CD8-positive, alpha-beta memory T cell (primary cell): ENCODE measurements around the gene HIP1R. TPM values are rescaled to one million over a fixed set of nuclear protein-coding genes. Genes with fewer than 3 reads are reported as not detected.

ENCODE experiments used
- CTCF ChIA-PET: fragments of 350-600 bp; sonication (Branson Sonifier 250); formaldehyde crosslinking; loops from one replicate; lab custom pipeline; 2021; ENCODE audit warnings: antibody characterized with exemption; lab: Charles Lee
- POLR2A ChIA-PET: fragments of 350-600 bp; sonication (Branson Sonifier 250); formaldehyde crosslinking; loops from one replicate; lab custom pipeline; 2021; ENCODE audit warnings: antibody characterized with exemption; lab: Charles Lee
- DNase-seq, 5 donors: peaks; one replicate each; pipeline versions ENCODE4 v3.0.0 to v3.0.0-alpha.2; 2020 to 2022; ENCODE audit warnings: mixed read lengths in 1 of 5
- H3K27ac ChIP-seq: one replicate; pipeline ENCODE4 v1.7.0; 2013; ENCODE audit warnings: low read depth, mild to moderate bottlenecking, low read length, moderate library complexity
- H3K27me3 ChIP-seq: 2 replicates; pipeline ENCODE4 v1.7.0; 2013; ENCODE audit warnings: low read length, mild to moderate bottlenecking; ENCODE audit not compliant: insufficient read depth, poor library complexity, severe bottlenecking
- H3K36me3 ChIP-seq: 2 replicates; pipeline ENCODE4 v1.7.0; 2013; ENCODE audit warnings: mild to moderate bottlenecking, low read length, moderate library complexity; ENCODE audit not compliant: insufficient read depth
- H3K4me1 ChIP-seq: 2 replicates; pipeline ENCODE4 v1.7.0; 2013; ENCODE audit warnings: mild to moderate bottlenecking, low read length, moderate library complexity; ENCODE audit not compliant: insufficient read depth
- H3K4me3 ChIP-seq: 2 replicates; pipeline ENCODE4 v1.7.0; 2013; ENCODE audit warnings: mild to moderate bottlenecking, low read length
- H3K9me3 ChIP-seq: 2 replicates; pipeline ENCODE4 v1.7.0; 2013; ENCODE audit warnings: mild to moderate bottlenecking, low read length
- H3K27ac Mint-ChIP-seq, 8 donors: one replicate each; pipeline ENCODE4 v1.8.0; 2020 to 2021; ENCODE audit warnings: mixed read lengths in 8 of 8, mild to moderate bottlenecking in 6 of 8, inconsistent platforms in 3 of 8, moderate library complexity in 3 of 8
- H3K27me3 Mint-ChIP-seq, 2 donors: one replicate each; pipeline ENCODE4 v1.8.0; 2020 to 2021; ENCODE audit warnings: mixed read lengths in 2 of 2, mild to moderate bottlenecking in 1 of 2, moderate library complexity in 1 of 2
- H3K36me3 Mint-ChIP-seq, 3 donors: one replicate each; pipeline ENCODE4 v1.8.0; 2020 to 2021; ENCODE audit warnings: mixed read lengths in 3 of 3, inconsistent platforms in 1 of 3, mild to moderate bottlenecking in 1 of 3
- H3K4me1 Mint-ChIP-seq, 3 donors: one replicate each; pipeline ENCODE4 v1.8.0; 2020 to 2021; ENCODE audit warnings: mixed read lengths in 3 of 3, inconsistent platforms in 1 of 3, mild to moderate bottlenecking in 1 of 3
- H3K4me3 Mint-ChIP-seq, 7 donors: one replicate each; pipeline ENCODE4 v1.8.0; 2020 to 2021; ENCODE audit warnings: mixed read lengths in 7 of 7, mild to moderate bottlenecking in 6 of 7, moderate library complexity in 4 of 7, inconsistent platforms in 2 of 7
- H3K9me3 Mint-ChIP-seq, 5 donors: one replicate each; pipeline ENCODE4 v1.8.0; 2020 to 2022; ENCODE audit warnings: mixed read lengths in 5 of 5, mild to moderate bottlenecking in 3 of 5, moderate library complexity in 2 of 5, inconsistent platforms in 1 of 5
- polyA plus RNA-seq: library from polyadenylated mRNA; unstranded; fragments of 300-500 nt; fragmentation: Illumina TruSeq; gene quantifications from one replicate; pipeline ENCODE4 v1.2.3, GENCODE V29; 2021
- total RNA-seq, 2 experiments: library from RNA; stranded (reverse); gene quantifications; one replicate each; pipeline ENCODE4 v1.2.3, GENCODE V29; 2021

HIP1R gene
- total and polyA plus RNA-seq, 3 experiments from 2014 or later = 12.5 to 27.2 (median 23.8) TPM

GRCh38 chr12:122842505-122843405 lies 7.5 kb downstream of the HIP1R start:
- POLR2A ChIA-PET = no interaction called here
- peak overlapping the region in 2 of 8 donors; percentile 11 to 54 for H3K27ac Mint-ChIP-seq

GRCh38 chr12:122843455-122843854 lies 8.2 kb downstream of the HIP1R start:
- peak overlapping the region in 3 of 8 donors; percentile 29 to 84 (median 36) for H3K27ac Mint-ChIP-seq

More at GRCh38 chr12:122842505-122843405, 7.5 kb downstream of the HIP1R start:
- Histone ChIP-seq H3K4me3 (no peak overlapping the region), H3K9me3 (no peaks in the 10 kb centered on the region), H3K27ac (no peak overlapping the region), H3K36me3 (no peaks in the 10 kb centered on the region), H3K4me1 (peaks cover 4% of the 10 kb centered on the region), H3K27me3 (no peaks in the 10 kb centered on the region)
- Mint-ChIP-seq H3K27me3 (no peaks in the 10 kb centered on the region), H3K9me3 (no peaks in the 10 kb centered on the region), H3K4me3 (no peak overlapping the region), H3K4me1 (peaks cover 29 to 46% (median 30%) of the 10 kb centered on the region in 3 donors), H3K36me3 (peaks cover 0 to 20% (median 0%) of the 10 kb centered on the region in 3 donors)
- CTCF ChIA-PET = interaction anchor here (1.3 to 1.4 kb wide), 2 partner anchors 15 to 18 kb away, joined by 3 read pairs; no protein-coding TSS in a partner anchor
- DNase-seq = no peak

GRCh38 chr12:122844366-122844971 lies 9.2 kb downstream of the HIP1R start:
- DNase-seq = no peak
- Mint-ChIP-seq H3K9me3 (no peaks in the 10 kb centered on the region), H3K4me3 (no peak overlapping the region), H3K27ac (peak overlapping the region in 2 of 8 donors; percentile 61 to 82), H3K27me3 (no peaks in the 10 kb centered on the region), H3K4me1 (peaks cover 12 to 29% (median 14%) of the 10 kb centered on the region in 3 donors), H3K36me3 (peaks cover 0 to 27% (median 0%) of the 10 kb centered on the region in 3 donors)
- CTCF ChIA-PET = interaction anchor here (0.6 to 1.3 kb wide), 2 partner anchors 9 to 266 kb away, joined by 3 read pairs; no protein-coding TSS in a partner anchor
- Histone ChIP-seq H3K4me1 (no peaks in the 10 kb centered on the region), H3K9me3 (no peaks in the 10 kb centered on the region), H3K4me3 (no peak overlapping the region), H3K27me3 (no peaks in the 10 kb centered on the region), H3K27ac (no peak overlapping the region), H3K36me3 (no peaks in the 10 kb centered on the region)
- POLR2A ChIA-PET = no interaction called here

More at GRCh38 chr12:122843455-122843854, 8.2 kb downstream of the HIP1R start:
- DNase-seq = no peak
- Histone ChIP-seq H3K4me1 (no peaks in the 10 kb centered on the region), H3K27me3 (no peaks in the 10 kb centered on the region), H3K36me3 (no peaks in the 10 kb centered on the region), H3K27ac (no peak overlapping the region), H3K9me3 (no peaks in the 10 kb centered on the region), H3K4me3 (no peak overlapping the region)
- H3K4me3 Mint-ChIP-seq = no peak overlapping the region
- ChIA-PET CTCF (interaction anchor here (1.4 kb wide), 1 partner anchor 17 kb away, joined by 3 read pairs; no protein-coding TSS in a partner anchor), POLR2A (no interaction called here)
- H3K27me3 Mint-ChIP-seq = no peaks in the 10 kb centered on the region
- peaks cover 0 to 24% (median 0%) of the 10 kb centered on the region in 3 donors for H3K36me3 Mint-ChIP-seq
- H3K9me3 Mint-ChIP-seq = no peaks in the 10 kb centered on the region
- H3K4me1 Mint-ChIP-seq = peaks cover 22 to 39% (median 23%) of the 10 kb centered on the region in 3 donors

GRCh38 chr12:122845041-122845864 lies 10.0 kb downstream of the HIP1R start:
- no peak overlapping the region for H3K27ac Mint-ChIP-seq
- no peaks in the 10 kb centered on the region for H3K9me3 Mint-ChIP-seq
- DNase-seq = no peak
- Histone ChIP-seq H3K36me3 (no peaks in the 10 kb centered on the region), H3K27me3 (no peaks in the 10 kb centered on the region), H3K27ac (no peak overlapping the region), H3K9me3 (no peaks in the 10 kb centered on the region), H3K4me3 (no peak overlapping the region), H3K4me1 (no peaks in the 10 kb centered on the region)
- ChIA-PET POLR2A (no interaction called here), CTCF (interaction anchor here (0.6 to 1.3 kb wide), 3 partner anchors 9 to 267 kb away, joined by 3 read pairs; no protein-coding TSS in a partner anchor)
- H3K4me1 Mint-ChIP-seq = peaks cover 11 to 21% (median 14%) of the 10 kb centered on the region in 3 donors
- peaks cover 0 to 28% (median 0%) of the 10 kb centered on the region in 3 donors for H3K36me3 Mint-ChIP-seq
- H3K27me3 Mint-ChIP-seq = no peaks in the 10 kb centered on the region
- no peak overlapping the region for H3K4me3 Mint-ChIP-seq

- H3K27ac ChIP-seq = no peak overlapping the region
- peaks cover 10 to 15% (median 11%) of the 10 kb centered on the region in 3 donors for H3K4me1 Mint-ChIP-seq
- CTCF ChIA-PET = interaction anchor here (0.8 to 1.3 kb wide), 5 partner anchors 8 to 108 kb away, joined by 3 read pairs; no protein-coding TSS in a partner anchor
- no peaks in the 10 kb centered on the region for H3K9me3 Mint-ChIP-seq
- no peaks in the 10 kb centered on the region for H3K36me3 ChIP-seq
- no peaks in the 10 kb centered on the region for H3K9me3 ChIP-seq
- H3K4me3 Mint-ChIP-seq = no peak overlapping the region
- DNase-seq = no peak
- no peaks in the 10 kb centered on the region for H3K27me3 Mint-ChIP-seq
- no peaks in the 10 kb centered on the region for H3K27me3 ChIP-seq
- no peak overlapping the region for H3K27ac Mint-ChIP-seq
- no peak overlapping the region for H3K4me3 ChIP-seq
- H3K36me3 Mint-ChIP-seq = peaks cover 0 to 28% (median 0%) of the 10 kb centered on the region in 3 donors
- no peaks in the 10 kb centered on the region for H3K4me1 ChIP-seq
- POLR2A ChIA-PET = no interaction called here
Observed at GRCh38 chr12:122845865-122846621, 10.8 kb downstream of the HIP1R start.

- no peaks in the 10 kb centered on the region for H3K9me3 ChIP-seq
- no peak overlapping the region for H3K4me3 ChIP-seq
- H3K9me3 Mint-ChIP-seq = no peaks in the 10 kb centered on the region
- H3K4me1 Mint-ChIP-seq = peaks cover 5 to 7% (median 6%) of the 10 kb centered on the region in 3 donors
- no peak overlapping the region for H3K27ac Mint-ChIP-seq
- H3K27ac ChIP-seq = no peak overlapping the region
- H3K4me3 Mint-ChIP-seq = no peak overlapping the region
- H3K36me3 Mint-ChIP-seq = peaks cover 0 to 30% (median 0%) of the 10 kb centered on the region in 3 donors
- no peak for DNase-seq
- no peaks in the 10 kb centered on the region for H3K27me3 ChIP-seq
- ChIA-PET POLR2A (interaction anchor here (1.0 kb wide), 1 partner anchor 10 kb away, joined by 3 read pairs; no protein-coding TSS in a partner anchor), CTCF (interaction anchor here (0.8 to 1.3 kb wide), 3 partner anchors 14 to 108 kb away, joined by 3 read pairs; no protein-coding TSS in a partner anchor)
- no peaks in the 10 kb centered on the region for H3K27me3 Mint-ChIP-seq
- no peaks in the 10 kb centered on the region for H3K4me1 ChIP-seq
- H3K36me3 ChIP-seq = no peaks in the 10 kb centered on the region
Observed at GRCh38 chr12:122846622-122847515, 11.6 kb downstream of the HIP1R start.
